22Rv1 (cell line): ENCODE data around the gene IQCC.

Experiments
- H3K27ac ChIP-seq: fragments of 450-650 bp; 2 replicates; pipeline ENCODE4 v1.5.1; 2017
- CTCF ChIP-seq: fragments of 450-650 bp; IDR thresholded peaks from 2 replicates; pipeline ENCODE4 v1.5.1; 2017; ENCODE audit warnings: mild to moderate bottlenecking
- ZFX ChIP-seq: fragments of 450-650 bp; IDR thresholded peaks from 2 replicates; pipeline ENCODE4 v1.6.1; 2017; ENCODE audit warnings: antibody characterized with exemption, borderline replicate concordance

The IQCC gene

DNA sequence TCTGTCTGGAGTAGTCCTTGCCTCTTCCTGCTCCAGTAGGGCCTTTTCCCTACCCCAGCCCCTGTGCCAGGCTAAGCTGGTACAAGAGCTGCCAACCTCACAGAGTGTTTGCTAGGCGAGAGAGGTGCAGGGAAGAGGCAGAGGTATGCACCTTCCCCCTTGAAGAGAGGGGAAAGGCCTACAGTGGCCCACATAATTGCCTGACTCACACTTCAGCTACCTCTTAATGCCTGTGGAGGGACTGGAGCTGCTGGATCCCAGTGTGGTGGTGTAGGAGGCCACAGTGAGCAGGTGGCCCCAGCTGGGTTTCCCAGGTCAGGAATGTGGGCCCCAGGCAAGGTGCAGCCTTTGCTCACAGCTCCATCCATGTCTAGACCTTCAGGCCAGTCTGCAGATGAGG is 8.4 kb upstream of the IQCC start:
- H3K27ac ChIP-seq = peak overlapping the region; percentile 80
- TF ChIP-seq CTCF = no peak
- TF ChIP-seq ZFX = no peak

DNA sequence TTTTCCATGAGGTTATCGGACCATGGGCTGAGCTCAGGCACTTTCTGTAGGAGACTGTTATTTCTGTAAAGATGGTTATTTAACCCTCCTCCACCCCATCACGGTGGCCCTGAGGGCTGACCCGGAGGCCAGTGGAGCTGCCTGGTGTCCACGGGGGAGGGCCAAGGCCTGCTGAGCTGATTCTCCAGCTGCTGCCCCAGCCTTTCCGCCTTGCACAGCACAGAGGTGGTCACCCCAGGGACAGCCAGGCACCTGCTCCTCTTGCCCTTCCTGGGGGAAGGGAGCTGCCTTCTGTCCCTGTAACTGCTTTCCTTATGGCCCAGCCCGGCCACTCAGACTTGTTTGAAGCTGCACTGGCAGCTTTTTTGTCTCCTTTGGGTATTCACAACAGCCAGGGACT is 7.6 kb upstream of the IQCC start:
- H3K27ac ChIP-seq = peak overlapping the region; percentile 80
- TF ChIP-seq CTCF (no peak), ZFX (no peak)

DNA sequence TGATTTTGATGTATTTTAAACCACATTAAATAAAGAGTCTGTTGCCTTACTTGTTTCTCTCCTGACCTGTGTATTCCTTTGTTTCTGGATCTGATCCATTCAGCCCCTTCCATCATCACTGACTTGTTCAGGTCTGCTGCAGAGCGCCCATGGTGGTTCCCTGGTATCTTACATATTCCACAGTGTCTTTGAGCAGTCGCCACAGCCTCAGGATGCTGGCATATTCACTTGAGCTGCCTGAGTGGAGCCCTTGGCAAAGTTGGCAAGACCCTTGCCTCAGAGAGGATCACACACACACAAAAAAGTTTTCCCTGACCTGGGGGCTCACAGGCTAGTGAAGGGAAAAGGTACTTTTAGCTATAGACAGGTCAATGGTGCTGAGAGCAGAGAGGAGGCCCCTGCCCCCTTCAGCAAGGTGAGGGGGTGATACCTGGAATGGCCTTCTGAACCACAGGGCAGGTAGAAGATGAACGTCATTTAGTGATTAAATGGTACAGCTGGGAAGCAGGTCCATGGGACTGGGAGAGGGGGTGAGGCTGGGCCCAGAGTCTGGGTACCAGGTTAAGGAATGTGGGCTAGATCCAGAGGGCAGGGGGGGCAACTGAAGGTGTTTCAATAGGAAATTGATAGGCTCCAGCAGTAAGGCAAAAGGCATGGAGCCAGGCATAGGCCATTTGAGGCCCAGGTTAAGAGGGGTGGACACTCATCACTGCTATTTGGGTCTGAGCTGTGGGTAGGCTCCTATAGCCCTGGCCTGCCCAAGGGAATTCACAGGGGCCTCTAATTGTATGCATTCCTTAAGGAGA is 7.0 kb upstream of the IQCC start:
- peak overlapping the region; percentile 80 for H3K27ac ChIP-seq
- no peak for TF ChIP-seq CTCF

GRCh38 chr1:32199043-32199716 is 6.3 kb upstream of the IQCC start:
- H3K27ac ChIP-seq = peak overlapping the region; percentile 80

DNA sequence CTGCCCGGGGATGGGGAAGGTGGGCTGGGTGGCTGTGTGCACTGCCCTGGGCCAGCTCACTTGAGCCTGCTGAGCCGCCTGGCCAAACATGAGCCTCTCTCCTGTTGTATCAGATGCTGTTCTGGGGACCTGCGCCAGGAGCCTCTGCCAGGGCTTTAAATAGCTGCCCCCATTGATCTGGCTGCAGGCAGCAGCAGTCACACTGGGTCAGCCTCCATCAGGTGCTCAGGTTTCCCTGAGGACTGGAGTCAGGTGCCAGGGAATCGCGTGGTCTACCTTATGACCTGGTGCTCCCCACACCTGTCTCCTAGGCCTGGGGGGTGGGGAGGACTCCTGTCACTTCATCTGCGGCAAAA is 5.8 kb upstream of the IQCC start:
- peak overlapping the region; percentile 80 for H3K27ac ChIP-seq
- TF ChIP-seq CTCF = no peak
- no peak for TF ChIP-seq ZFX

More at GRCh38 chr1:32199043-32199716, 6.3 kb upstream of the IQCC start:
- no peak for TF ChIP-seq ZFX
- TF ChIP-seq CTCF = no peak

- H3K27ac ChIP-seq = peak within 1 kb of the TSS; percentile 80
- TF ChIP-seq ZFX (no peak), CTCF (no peak)
These were observed 5.1 kb upstream of the IQCC start, which contains the start of gene CCDC28B for GRCh38 chr1:32200226-32201010. TSS of gene CCDC28B (plus strand) at chr1:32200595. CDS start at chr1:32201936, 1,341 bp downstream.
